Measurements from ENCODE around the gene SLC37A3. TPM values are rescaled to one million over a fixed set of nuclear protein-coding genes. Genes with fewer than 3 reads are reported as not detected.

SLC37A3 gene
- total RNA-seq, 1 donor from 2014 or later = 84.5 TPM

DNA sequence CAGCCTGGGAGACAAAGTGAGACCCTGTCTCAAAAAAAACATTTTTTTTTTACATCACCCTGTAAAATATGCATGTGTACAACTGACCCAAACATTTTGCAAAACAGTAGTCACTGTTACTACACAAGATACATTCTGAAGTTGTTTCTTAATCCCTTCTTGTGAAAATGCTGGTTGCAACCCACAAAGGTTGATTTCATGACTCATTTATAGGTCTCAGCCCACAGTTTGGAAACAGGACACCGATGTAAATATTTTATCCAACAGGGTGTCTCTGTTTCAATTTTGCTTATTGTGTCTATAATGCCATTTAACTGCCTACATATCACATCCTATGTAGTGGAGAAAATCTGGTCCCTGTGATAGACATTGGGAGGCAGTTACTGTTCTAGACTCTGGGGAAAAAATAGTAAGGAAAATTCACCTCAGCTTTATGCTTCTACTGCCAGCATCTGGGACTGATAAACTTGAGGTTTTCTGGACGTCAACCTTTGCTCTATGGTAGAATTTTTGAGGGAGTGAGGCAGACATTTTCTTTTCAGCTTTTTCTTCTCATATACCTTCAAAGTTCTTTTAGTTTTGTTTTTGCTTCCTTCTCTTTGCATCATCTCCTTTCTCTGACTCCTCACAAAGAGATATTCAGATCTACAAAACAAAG lies 4.0 kb upstream of the SLC37A3 start:
- Mint-ChIP-seq H3K4me3 (ENCODE audit: unreplicated experiment) (no peak overlapping the region), H3K27ac (ENCODE audit: unreplicated experiment) (no peak overlapping the region), H3K9me3 (ENCODE audit: unreplicated experiment) (no peaks in the 10 kb centered on the region), H3K27me3 (ENCODE audit: unreplicated experiment) (peaks cover 9% of the 10 kb centered on the region), H3K4me1 (ENCODE audit: low read depth, unreplicated experiment) (peaks cover 8% of the 10 kb centered on the region), H3K36me3 (ENCODE audit: unreplicated experiment) (no peaks in the 10 kb centered on the region)
- TF ChIP-seq, protein P1, sequence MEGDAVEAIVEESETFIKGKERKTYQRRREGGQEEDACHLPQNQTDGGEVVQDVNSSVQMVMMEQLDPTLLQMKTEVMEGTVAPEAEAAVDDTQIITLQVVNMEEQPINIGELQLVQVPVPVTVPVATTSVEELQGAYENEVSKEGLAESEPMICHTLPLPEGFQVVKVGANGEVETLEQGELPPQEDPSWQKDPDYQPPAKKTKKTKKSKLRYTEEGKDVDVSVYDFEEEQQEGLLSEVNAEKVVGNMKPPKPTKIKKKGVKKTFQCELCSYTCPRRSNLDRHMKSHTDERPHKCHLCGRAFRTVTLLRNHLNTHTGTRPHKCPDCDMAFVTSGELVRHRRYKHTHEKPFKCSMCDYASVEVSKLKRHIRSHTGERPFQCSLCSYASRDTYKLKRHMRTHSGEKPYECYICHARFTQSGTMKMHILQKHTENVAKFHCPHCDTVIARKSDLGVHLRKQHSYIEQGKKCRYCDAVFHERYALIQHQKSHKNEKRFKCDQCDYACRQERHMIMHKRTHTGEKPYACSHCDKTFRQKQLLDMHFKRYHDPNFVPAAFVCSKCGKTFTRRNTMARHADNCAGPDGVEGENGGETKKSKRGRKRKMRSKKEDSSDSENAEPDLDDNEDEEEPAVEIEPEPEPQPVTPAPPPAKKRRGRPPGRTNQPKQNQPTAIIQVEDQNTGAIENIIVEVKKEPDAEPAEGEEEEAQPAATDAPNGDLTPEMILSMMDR (IDR thresholded peaks at IDR 0.05; ENCODE audit: partially characterized antibody, unreplicated experiment) = no peak
- DNase-seq = no peak

DNA sequence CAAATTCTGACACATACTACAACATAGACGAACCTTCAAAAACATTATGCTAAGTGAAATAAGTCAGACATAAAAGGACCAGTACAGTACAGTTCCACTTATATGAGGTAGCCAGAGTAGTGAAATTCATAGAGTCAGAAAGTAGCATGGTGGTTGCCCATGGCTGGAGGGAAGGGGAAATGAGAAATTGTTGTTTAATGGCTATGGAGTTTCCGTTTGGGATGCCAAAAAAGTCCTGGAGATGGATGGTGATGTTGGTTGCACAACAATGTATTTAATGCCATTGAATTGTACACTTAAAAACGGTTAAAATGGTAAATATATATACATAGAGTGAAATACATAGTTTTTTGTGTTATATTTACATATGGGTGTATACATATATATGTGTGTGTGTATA lies 2.1 kb upstream of the SLC37A3 start:
- no peak for DNase-seq
- TF ChIP-seq, protein P1 (IDR thresholded peaks at IDR 0.05; ENCODE audit: partially characterized antibody, unreplicated experiment) = no peak
- Mint-ChIP-seq H3K27ac (ENCODE audit: unreplicated experiment) (no peak overlapping the region), H3K4me1 (ENCODE audit: low read depth, unreplicated experiment) (peaks cover 12% of the 10 kb centered on the region), H3K4me3 (ENCODE audit: unreplicated experiment) (no peak overlapping the region), H3K9me3 (ENCODE audit: unreplicated experiment) (no peaks in the 10 kb centered on the region), H3K27me3 (ENCODE audit: unreplicated experiment) (peaks cover 14% of the 10 kb centered on the region), H3K36me3 (ENCODE audit: unreplicated experiment) (no peaks in the 10 kb centered on the region)

DNA sequence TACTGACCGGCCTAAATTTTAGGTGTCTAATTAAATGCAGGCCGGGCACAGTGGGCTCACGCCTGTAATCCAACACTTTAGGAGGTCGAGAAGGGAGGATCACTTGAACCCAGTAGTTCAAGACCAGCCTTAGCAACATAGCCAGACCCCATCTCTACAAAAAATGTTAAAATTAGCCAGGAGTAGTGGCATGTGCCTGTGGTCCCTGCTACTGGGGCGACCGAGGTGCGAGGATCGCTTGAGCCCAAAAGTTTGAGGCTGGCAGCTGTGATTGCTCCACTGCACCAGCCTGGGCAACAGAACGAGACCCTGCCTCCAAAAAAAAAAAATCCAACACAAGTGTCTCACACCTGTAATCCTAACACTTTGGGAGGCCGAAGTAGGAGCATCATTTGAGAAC lies 491 bp upstream of the SLC37A3 start:
- H3K27ac Mint-ChIP-seq (ENCODE audit: unreplicated experiment) = no peak overlapping the region
- H3K36me3 Mint-ChIP-seq (ENCODE audit: unreplicated experiment) = no peaks in the 10 kb centered on the region
- H3K4me1 Mint-ChIP-seq (ENCODE audit: low read depth, unreplicated experiment) = peaks cover 4% of the 10 kb centered on the region
- peaks cover 9% of the 10 kb centered on the region for H3K27me3 Mint-ChIP-seq (ENCODE audit: unreplicated experiment)
- H3K9me3 Mint-ChIP-seq (ENCODE audit: unreplicated experiment) = no peaks in the 10 kb centered on the region
- H3K4me3 Mint-ChIP-seq (ENCODE audit: unreplicated experiment) = peak overlapping the region; percentile 63
- TF ChIP-seq, protein P1 (IDR thresholded peaks at IDR 0.05; ENCODE audit: partially characterized antibody, unreplicated experiment) = no peak
- no peak for DNase-seq

DNA sequence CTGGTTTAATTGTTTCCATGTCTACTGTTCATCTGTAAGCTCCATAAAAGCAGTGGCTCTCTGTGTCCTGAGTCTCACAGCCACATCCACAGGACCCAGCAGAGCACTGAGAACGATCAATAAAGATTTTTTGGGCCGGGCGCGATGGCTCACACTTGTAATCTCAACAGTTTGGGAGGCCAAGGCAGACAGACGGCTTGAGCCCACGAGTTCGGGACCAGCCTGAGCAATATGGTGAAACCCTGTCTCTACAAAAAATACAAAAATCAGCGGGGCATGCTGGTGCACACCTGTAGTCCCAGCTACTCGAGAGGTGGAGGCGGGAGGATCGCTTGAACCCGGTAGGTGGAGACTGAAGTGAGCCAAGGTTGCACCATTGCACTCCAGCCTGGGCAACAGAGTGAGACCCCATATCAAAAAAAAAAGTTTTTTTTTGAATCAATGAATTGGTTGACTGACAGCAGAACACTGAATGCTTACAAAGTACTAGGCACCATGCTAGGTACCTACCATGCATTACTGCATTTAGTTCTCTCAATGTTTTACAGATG lies 4.5 kb downstream of the SLC37A3 start:
- H3K36me3 Mint-ChIP-seq (ENCODE audit: unreplicated experiment) = no peaks in the 10 kb centered on the region
- no peaks in the 10 kb centered on the region for H3K9me3 Mint-ChIP-seq (ENCODE audit: unreplicated experiment)
- peaks cover 11% of the 10 kb centered on the region for H3K27me3 Mint-ChIP-seq (ENCODE audit: unreplicated experiment)
- H3K27ac Mint-ChIP-seq (ENCODE audit: unreplicated experiment) = no peak overlapping the region
- H3K4me3 Mint-ChIP-seq (ENCODE audit: unreplicated experiment) = no peak overlapping the region
- TF ChIP-seq, protein P1 (IDR thresholded peaks at IDR 0.05; ENCODE audit: partially characterized antibody, unreplicated experiment) = no peak
- H3K4me1 Mint-ChIP-seq (ENCODE audit: low read depth, unreplicated experiment) = peaks cover 4% of the 10 kb centered on the region
- DNase-seq = no peak

DNA sequence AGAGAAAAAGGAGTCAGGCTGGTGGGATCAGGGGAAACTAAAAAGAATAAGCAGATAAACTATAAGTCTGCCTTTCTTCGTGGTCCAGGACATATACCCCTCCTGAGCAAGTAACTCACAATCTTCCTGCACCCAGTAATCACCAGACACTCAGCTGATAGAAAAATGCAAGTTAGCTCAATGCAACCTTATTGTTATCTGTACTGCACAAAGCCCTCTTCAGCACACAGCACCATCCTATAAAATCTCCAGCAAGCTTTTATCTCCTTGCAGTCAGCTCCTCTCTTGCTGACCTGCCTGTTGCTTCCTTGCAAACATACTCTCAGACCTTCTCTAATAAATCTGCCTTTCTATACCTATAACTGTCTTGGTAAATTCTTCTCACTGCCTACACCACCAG lies 6.7 kb downstream of the SLC37A3 start:
- Mint-ChIP-seq H3K4me1 (ENCODE audit: low read depth, unreplicated experiment) (peaks cover 4% of the 10 kb centered on the region), H3K36me3 (ENCODE audit: unreplicated experiment) (no peaks in the 10 kb centered on the region), H3K27ac (ENCODE audit: unreplicated experiment) (no peak overlapping the region), H3K9me3 (ENCODE audit: unreplicated experiment) (no peaks in the 10 kb centered on the region), H3K4me3 (ENCODE audit: unreplicated experiment) (no peak overlapping the region), H3K27me3 (ENCODE audit: unreplicated experiment) (peaks cover 7% of the 10 kb centered on the region)
- DNase-seq = no peak
- TF ChIP-seq, protein P1 (IDR thresholded peaks at IDR 0.05; ENCODE audit: partially characterized antibody, unreplicated experiment) = no peak
